ENCODE results near the gene RUNX2.

DNA sequence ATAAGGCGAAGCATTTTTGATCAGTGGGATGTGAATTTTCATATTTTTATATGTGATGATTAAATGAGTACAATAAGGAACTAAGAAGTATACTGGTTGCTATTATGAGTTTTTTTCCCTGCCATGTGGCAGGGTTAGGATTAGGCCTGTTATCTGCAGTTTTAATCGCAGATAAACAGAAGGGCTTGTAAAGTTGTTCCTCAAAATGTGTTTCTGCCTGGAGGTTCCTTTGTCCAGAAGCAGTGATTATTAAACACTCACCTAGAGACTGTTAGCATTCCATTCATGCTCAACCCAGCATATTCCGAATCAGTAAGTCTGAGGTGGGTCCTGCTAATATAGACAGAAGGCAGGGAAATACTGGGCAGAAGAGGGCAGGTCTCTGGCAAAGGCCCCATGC lies 371.5 kb downstream of the RUNX2 start:
- TF ChIP-seq, protein P1, sequence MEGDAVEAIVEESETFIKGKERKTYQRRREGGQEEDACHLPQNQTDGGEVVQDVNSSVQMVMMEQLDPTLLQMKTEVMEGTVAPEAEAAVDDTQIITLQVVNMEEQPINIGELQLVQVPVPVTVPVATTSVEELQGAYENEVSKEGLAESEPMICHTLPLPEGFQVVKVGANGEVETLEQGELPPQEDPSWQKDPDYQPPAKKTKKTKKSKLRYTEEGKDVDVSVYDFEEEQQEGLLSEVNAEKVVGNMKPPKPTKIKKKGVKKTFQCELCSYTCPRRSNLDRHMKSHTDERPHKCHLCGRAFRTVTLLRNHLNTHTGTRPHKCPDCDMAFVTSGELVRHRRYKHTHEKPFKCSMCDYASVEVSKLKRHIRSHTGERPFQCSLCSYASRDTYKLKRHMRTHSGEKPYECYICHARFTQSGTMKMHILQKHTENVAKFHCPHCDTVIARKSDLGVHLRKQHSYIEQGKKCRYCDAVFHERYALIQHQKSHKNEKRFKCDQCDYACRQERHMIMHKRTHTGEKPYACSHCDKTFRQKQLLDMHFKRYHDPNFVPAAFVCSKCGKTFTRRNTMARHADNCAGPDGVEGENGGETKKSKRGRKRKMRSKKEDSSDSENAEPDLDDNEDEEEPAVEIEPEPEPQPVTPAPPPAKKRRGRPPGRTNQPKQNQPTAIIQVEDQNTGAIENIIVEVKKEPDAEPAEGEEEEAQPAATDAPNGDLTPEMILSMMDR (conservative IDR thresholded peaks at IDR 0.05; ENCODE audit: low read depth, low read length) = no peak
- TF ChIP-seq EZH2phosphoT487 (IDR thresholded peaks at IDR 0.05; ENCODE audit: borderline replicate concordance, low read length) = no peak

Data from PC-3 (cell line).